Lower leg skin (tissue), 4 donors: ENCODE data around the gene CARD8. TPM values are rescaled to one million over a fixed set of nuclear protein-coding genes. Genes with fewer than 3 reads are reported as not detected.

Experiments used
- DNase-seq, 2 donors: peaks; one replicate each; pipeline ENCODE4 v3.0.0-alpha.2; 2019; ENCODE audit warnings: low spot score in 2 of 2
- H3K4me3 ChIP-seq: fragments of 200-600 bp; sonication (generic); 2 replicates; pipeline ENCODE4 v1.5.1; 2017; ENCODE audit warnings: mild to moderate bottlenecking, low read depth; ENCODE audit not compliant: poor library complexity, severe bottlenecking
- POLR2A ChIP-seq, 2 donors: fragments of 450-650 bp; IDR thresholded peaks; one replicate each; pipeline ENCODE4 v1.6.1; 2016 to 2017; ENCODE audit warnings: antibody characterized with exemption in 2 of 2, mild to moderate bottlenecking in 1 of 2, moderate library complexity in 1 of 2
- WGBS, 2 donors: methylation state at CpG; one replicate each; pipeline ENCODE4 v1.1.5; 2018; 5-methylcytosine and 5-hydroxymethylcytosine counted together
- intact Hi-C: fragments of 100-400 bp; cut with DNase I; formaldehyde crosslinking; loops from one replicate; pipeline ENCODE4 v1.15.0; 2023; ENCODE audit warnings: low total_unique reads
- total RNA-seq, 4 donors: library from RNA; depleted of rRNA; stranded (reverse); fragments of >200 nt; gene quantifications; one replicate each; pipeline ENCODE4 v1.1.0, GENCODE V29; 2016
- TF ChIP-seq, protein P1 (sequence below), 3 donors: fragments of 450-650 bp; IDR thresholded peaks; one replicate each; pipeline ENCODE4 v1.5.1; 2016; ENCODE audit warnings: antibody characterized with exemption in 3 of 3, mild to moderate bottlenecking in 3 of 3, moderate library complexity in 2 of 3

Gene CARD8
- total RNA-seq, 4 donors from 2014 or later: 9.3 to 14.1 (median 11.1) TPM

DNA sequence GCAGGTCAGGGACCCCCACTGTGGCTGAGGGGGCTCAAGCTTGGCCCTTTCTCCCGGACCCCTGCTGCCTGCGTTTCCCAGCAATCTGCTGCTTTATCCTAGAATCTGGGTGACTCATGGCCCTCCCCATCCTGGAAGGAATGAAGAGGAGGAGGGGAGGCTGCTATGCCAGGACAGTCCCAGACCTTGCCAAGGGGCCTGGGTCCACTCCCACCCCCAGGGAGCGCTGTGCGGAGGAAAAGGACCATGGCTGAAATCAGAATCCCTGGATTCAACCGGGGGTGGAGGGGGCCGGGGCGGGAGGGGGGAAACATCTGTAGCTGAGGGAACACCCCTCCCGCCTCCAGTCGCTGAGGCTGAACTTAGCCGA lies 34.7 kb upstream of the CARD8 start:
- TF ChIP-seq POLR2A (IDR thresholded peaks at IDR 0.05): no peak
- TF ChIP-seq, protein P1, sequence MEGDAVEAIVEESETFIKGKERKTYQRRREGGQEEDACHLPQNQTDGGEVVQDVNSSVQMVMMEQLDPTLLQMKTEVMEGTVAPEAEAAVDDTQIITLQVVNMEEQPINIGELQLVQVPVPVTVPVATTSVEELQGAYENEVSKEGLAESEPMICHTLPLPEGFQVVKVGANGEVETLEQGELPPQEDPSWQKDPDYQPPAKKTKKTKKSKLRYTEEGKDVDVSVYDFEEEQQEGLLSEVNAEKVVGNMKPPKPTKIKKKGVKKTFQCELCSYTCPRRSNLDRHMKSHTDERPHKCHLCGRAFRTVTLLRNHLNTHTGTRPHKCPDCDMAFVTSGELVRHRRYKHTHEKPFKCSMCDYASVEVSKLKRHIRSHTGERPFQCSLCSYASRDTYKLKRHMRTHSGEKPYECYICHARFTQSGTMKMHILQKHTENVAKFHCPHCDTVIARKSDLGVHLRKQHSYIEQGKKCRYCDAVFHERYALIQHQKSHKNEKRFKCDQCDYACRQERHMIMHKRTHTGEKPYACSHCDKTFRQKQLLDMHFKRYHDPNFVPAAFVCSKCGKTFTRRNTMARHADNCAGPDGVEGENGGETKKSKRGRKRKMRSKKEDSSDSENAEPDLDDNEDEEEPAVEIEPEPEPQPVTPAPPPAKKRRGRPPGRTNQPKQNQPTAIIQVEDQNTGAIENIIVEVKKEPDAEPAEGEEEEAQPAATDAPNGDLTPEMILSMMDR (IDR thresholded peaks at IDR 0.05): no peak
- intact Hi-C loops: no loop called here
- H3K4me3 ChIP-seq: no peak overlapping the region
- DNase-seq: no peak
- 5 to 7% methylated on average over 10 of the region's 10 CpGs for WGBS, 2 donors

DNA sequence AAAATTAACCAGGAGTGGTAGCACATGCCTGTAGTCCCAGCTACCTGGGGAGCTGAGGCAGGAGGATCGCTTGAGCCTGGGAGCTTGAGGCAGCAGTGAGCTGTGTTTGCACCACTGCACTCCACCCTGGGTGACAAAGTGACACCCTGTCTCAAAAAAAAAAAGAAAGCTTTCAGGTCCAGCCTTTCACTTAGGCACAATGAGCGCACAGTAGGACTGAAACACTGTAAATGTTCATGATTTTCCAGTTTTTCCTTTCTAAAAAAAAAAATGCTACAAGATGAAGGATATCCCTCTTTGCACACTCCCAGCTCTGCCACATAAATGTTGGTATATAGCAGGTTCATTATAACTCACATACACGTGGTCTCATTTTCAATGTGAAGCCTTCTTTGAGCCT lies 32.0 kb upstream of the CARD8 start:
- no peak for DNase-seq
- H3K4me3 ChIP-seq: no peak overlapping the region
- intact Hi-C loops: no loop called here
- WGBS, 2 donors: 92 to 93% methylated on average over 3 of the region's 3 CpGs
- TF ChIP-seq, protein P1 (IDR thresholded peaks at IDR 0.05): no peak
- TF ChIP-seq POLR2A (IDR thresholded peaks at IDR 0.05): no peak

DNA sequence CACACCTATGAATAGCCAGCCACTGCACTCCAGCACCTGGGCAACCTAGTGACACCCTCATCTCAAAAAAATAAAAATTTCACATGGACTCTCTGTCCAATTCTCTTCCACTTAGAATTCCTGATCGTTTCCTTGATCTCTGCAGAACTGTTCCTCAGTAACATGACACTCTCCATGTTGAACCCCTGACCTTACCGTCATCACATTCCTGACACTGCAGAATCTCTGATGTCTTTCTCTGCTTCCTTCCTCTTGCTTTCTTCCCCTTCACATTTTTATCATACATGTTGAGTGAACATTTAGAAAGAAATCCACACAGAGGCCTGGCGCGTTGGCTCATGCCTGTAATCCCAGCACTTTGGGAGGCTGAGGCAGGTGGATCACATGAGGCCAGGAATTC lies 29.2 kb upstream of the CARD8 start:
- 83 to 85% methylated on average over 4 of the region's 4 CpGs for WGBS, 2 donors
- no peak overlapping the region for H3K4me3 ChIP-seq
- no peak for TF ChIP-seq POLR2A (IDR thresholded peaks at IDR 0.05)
- TF ChIP-seq, protein P1 (IDR thresholded peaks at IDR 0.05): no peak
- DNase-seq: no peak
- intact Hi-C loops: no loop called here

DNA sequence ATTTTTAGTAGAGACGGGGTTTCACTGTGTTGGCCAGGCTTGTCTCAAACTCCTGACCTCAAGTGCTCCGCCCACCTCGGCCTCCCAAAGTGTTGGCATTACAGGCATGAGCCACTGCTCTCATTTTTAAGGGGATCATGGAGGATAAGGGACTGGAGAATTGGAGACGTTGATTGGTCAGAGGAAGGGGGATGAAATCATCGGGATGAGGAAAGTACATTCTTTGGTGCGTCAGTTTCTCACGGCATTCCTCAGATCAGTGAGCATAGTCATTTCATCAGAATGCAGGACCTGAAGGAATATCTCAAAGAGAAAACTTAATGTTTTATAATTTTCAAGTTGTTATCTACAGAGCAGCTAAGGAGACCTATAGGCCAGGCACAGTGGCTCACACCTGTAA lies 28.2 kb upstream of the CARD8 start:
- WGBS, 2 donors: 95 to 99% methylated on average over 7 of the region's 7 CpGs
- intact Hi-C loops: no loop called here
- DNase-seq: no peak
- no peak overlapping the region for H3K4me3 ChIP-seq
- TF ChIP-seq POLR2A (IDR thresholded peaks at IDR 0.05): no peak
- TF ChIP-seq, protein P1 (IDR thresholded peaks at IDR 0.05): no peak

DNA sequence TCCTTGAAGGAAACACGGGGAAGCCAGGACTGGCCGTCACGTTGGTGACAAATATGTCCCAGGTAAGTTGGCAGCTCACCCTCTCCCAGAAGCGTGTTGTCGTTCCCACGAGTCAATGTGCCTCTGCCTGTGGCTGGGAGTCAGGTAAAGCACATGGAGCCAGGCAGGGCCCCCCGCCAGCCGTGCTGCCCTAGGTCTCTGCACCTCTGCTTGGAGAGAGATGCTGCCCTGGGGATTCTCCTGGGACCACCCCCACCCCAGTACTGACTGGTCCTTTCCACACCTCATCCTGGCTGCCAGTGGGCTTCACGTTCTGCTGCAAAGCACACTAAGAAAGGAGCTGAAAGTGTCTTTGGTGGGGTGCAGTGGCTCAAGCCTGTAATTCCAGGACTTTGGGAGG lies 24.0 kb upstream of the CARD8 start:
- TF ChIP-seq, protein P1 (IDR thresholded peaks at IDR 0.05): no peak
- no peak for TF ChIP-seq POLR2A (IDR thresholded peaks at IDR 0.05)
- no peak overlapping the region for H3K4me3 ChIP-seq
- 81 to 82% methylated on average over 9 of the region's 9 CpGs for WGBS, 2 donors
- intact Hi-C loops: no loop called here
- no peak for DNase-seq

DNA sequence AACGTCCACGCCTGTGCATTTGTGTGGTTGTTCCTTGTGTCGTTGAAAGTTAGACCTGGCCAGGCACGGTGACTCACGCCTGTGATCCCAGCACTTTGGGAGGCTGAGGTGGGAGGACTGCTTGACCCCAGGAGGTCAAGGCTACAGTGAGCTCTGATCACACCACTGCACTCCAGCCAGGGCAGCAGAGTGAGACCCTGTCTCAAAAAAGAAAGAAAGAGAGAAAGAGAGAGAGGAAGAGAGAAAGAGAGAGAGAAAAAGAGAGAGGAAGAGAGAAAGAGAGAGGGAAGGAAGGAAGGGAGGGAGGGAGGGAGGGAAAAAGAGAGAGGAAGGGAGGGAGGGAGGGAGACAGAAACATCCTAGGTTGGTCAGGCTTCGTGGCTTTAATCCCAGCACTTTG lies 19.2 kb upstream of the CARD8 start:
- TF ChIP-seq, protein P1 (IDR thresholded peaks at IDR 0.05): no peak
- no peak for TF ChIP-seq POLR2A (IDR thresholded peaks at IDR 0.05)
- WGBS, 2 donors: 73 to 77% methylated on average over 6 of the region's 6 CpGs
- no peak for DNase-seq
- no peak overlapping the region for H3K4me3 ChIP-seq
- intact Hi-C loops: no loop called here
